Renal pelvis (tissue), 4 donors: ENCODE data around the gene ERLEC1. TPM values are rescaled to one million over a fixed set of nuclear protein-coding genes. Genes with fewer than 3 reads are reported as not detected.

Experiments
- DNase-seq: peaks from one replicate; pipeline ENCODE4 v3.0.0-alpha.2; 2013
- polyA plus RNA-seq, 3 donors: library from polyadenylated mRNA; unstranded; fragments of 120-200 nt; gene quantifications; one replicate each; pipeline ENCODE4 v1.2.1, GENCODE V29; 2013; ENCODE audit not compliant: insufficient read length in 3 of 3

The ERLEC1 gene
- polyA plus RNA-seq, 3 donors, result 62.7 to 66.3 (median 65.4) TPM

- DNase-seq, result no peak
Measured at GRCh38 chr2:53867773-53868172, 80.9 kb downstream of the ERLEC1 start.

Other genes with a start within 250 kb of the ERLEC1 start
- gene CHAC2, start 19.2 kb upstream of the ERLEC1 start, polyA plus RNA-seq, result 1 to 10 TPM; 3.2 to 4.3 (median 3.7) TPM
- gene ASB3, start 91 bp upstream of the ERLEC1 start, polyA plus RNA-seq, result 10 to 100 TPM; 25.6 to 33.7 (median 30.1) TPM
- 1 to 10 TPM; 1.6 to 4.8 (median 3.9) TPM for gene GPR75, start 72.9 kb downstream of the ERLEC1 start, polyA plus RNA-seq
- 10 to 100 TPM; 53.9 to 71.3 (median 54.5) TPM for gene PSME4, start 183.9 kb downstream of the ERLEC1 start, polyA plus RNA-seq